Prostate gland (tissue), 2 donors: ENCODE data around the gene ZC2HC1B.
A peak's percentile ranks its signal among the peaks of the same experiment; 100 is the strongest.

Experiments used
- CTCF ChIP-seq, 4 experiments: fragments of 200-600 bp in 2 of 4; fragments of 450-650 bp in 2 of 4; sonication (generic) in 2 of 4; IDR thresholded peaks; 1 replicate in 3 of 4; 2 replicates in 1 of 4; pipeline ENCODE4 v1.5.1; 2016 to 2019; ENCODE audit warnings: antibody characterized with exemption in 4 of 4, mild to moderate bottlenecking in 2 of 4, moderate library complexity in 2 of 4
- POLR2A ChIP-seq: fragments of 450-650 bp; IDR thresholded peaks from one replicate; pipeline ENCODE4 v1.6.1; 2016; ENCODE audit warnings: antibody characterized with exemption, mild to moderate bottlenecking
- POLR2AphosphoS5 ChIP-seq: sonication (generic); formaldehyde crosslinking; IDR thresholded peaks from one replicate; pipeline ENCODE4 v1.6.1; 2017; ENCODE audit warnings: antibody characterized with exemption

- peak in 2 of 4 experiments; percentile 26 to 33 for TF ChIP-seq CTCF (IDR thresholded peaks at IDR 0.05)
- no peak for TF ChIP-seq POLR2AphosphoS5
- no peak for TF ChIP-seq POLR2A
Measured at GRCh38 chr6:143941852-143942627, 77.8 kb downstream of the ZC2HC1B start.
